Ramos (cell line): ENCODE measurements around the gene PWWP2A.

ENCODE experiments used
- in situ Hi-C: fragments of 300-500 bp; cut with MboI; formaldehyde crosslinking; loops from one replicate; pipeline ENCODE4 v1.14.3; 2022; ENCODE audit warnings: low sequenced_read_pairs; ENCODE audit not compliant: unreplicated experiment

The PWWP2A gene

GRCh38 chr5:160133918-160134304 is 14.7 kb upstream of the PWWP2A start:
- in situ Hi-C loops: no loop called here

DNA sequence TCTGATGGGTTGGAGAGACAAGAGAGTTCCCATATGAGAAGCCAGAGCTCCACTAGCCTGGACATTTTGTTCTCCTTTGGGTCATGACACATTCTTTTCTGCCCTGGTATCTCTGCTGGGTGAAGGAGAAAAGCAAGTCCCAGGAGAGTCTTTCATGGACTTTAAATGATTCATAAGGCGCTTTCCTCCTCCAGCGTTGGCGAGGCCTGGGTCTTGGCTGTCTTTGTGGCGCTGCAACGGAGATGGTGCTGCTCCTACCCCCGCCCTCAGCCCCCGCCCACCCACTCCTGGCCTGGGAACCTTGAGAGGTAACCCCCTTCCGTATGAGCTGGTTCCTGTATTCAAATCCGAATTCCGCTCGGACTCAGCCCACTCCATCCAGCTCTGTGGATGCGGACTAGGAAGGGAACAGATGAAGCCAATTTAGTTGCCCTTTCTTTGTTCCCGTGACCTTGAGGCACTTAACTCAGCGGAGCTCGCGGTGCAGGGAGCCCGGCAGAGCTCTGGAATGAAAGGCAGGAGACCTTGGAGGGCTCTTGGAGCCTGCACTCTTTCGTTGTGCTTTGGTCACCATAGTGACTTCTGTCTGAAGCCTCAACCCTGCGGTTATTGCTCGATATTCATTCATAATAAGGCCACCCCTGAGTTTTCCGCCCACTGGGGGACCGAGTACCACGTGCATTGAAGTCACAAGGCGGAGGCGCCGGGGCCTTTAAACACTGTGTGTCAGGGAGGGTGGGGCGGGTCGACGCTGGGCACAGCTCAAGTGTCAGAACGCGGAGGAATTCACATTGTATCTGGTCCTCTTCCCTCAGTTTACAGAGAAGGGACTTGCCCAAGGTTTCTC is 14.0 kb upstream of the PWWP2A start:
- in situ Hi-C loops: no loop called here

GRCh38 chr5:160129841-160130240 is 10.6 kb upstream of the PWWP2A start:
- in situ Hi-C loops: no loop called here

DNA sequence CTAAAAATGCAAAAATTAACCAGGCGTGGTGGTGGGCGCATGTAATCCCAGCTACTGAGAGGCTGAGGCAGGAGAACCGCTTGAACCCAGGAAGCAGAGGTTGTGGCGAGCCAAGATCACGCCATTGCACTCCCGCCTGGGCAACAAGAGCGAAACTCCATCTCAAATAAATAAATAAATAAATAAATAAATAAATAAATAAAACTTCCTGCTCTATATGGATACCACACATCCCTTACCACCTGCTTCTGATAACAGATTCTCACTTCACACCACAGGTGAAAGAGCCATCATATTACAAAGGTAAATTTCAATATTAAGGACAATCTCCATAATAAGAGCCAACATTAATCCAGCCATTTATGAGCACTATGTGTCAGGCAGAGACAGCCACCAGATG is 9.4 kb upstream of the PWWP2A start:
- in situ Hi-C loops: no loop called here

DNA sequence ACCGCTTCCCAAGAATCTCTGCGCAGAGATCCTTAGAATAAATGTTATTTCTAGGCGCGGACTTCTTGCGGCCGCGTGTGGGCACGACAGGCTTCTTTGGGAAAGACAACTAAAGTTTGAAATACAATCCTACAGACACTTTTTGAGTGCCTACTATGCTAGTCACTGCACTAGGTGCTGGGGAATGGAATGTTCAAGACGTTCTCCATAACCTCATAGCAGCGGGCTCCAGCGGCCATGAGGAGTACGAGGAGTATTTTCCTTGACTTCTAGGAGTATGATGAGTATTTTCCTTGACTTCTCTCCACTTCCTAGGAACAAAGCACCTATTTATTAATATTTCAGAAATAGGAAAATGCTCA is 636 bp upstream of the PWWP2A start:
- in situ Hi-C loops: no loop called here

DNA sequence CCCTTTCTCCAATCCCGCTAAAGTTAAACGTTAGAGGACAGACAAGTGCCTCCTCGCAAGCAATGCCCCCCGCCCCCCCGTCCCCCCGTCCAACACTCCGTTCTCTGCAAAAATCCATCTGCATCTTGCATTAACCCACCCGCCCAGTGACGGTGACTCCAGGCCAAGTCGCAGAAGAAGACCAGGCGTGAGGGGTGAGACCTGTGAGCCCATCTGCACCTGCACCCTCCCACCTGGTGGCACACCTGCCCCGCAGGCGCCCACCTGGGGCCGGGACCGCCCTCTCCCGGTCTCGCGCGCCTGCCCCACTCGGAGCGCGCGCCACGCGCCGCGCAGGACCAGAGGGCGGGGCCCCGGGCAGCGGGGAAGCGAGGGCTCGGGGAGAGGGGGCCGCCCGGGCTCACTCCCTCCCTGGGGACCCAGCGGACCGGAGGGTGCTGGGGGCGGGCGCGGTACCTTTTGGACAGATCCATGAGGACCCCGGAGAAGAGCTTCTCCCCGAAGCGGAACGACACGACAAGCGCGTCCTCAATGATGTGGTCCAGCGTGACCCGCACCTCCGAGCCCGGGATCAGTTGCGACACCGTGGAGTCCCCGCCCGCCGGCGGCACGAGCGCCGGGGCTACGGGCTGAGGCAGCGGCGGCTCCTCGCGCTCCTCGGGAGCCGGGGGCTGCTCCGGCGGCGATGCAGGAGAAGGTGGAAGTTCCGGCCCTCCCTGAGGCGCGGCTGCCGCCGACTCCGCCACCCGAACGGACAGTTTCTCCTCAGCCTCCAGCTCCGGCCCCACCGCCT is 705 bp downstream of the PWWP2A start:
- in situ Hi-C loops: no loop called here

- in situ Hi-C loops: no loop called here
Measured at GRCh38 chr5:160116991-160117390, 2.3 kb downstream of the PWWP2A start.

DNA sequence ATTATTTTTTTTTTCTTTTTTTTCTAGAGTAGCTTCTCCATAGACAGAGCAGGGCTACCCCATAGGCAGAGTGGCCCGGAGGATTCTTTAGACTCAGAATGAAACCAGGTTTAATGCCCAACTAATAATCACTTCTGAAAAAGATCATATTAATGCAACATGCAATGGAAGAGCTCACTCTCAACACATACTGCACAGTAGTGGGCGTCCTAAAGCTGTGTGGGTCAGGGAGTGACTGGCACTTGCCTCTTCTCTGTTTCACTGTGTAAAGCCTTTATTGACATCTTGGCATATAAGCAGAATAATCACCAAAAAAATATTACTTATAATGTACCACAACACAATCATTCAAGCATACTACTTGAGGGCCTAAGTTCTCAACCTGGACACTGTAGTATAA is 11.1 kb downstream of the PWWP2A start:
- in situ Hi-C loops: no loop called here

GRCh38 chr5:160105686-160106360 is 13.4 kb downstream of the PWWP2A start:
- in situ Hi-C loops: no loop called here

- in situ Hi-C loops: no loop called here
Measured at GRCh38 chr5:160097991-160098390, 21.3 kb downstream of the PWWP2A start.

- in situ Hi-C loops: no loop called here
Measured at GRCh38 chr5:160096178-160096577, 23.1 kb downstream of the PWWP2A start.

- in situ Hi-C loops: no loop called here
Measured at GRCh38 chr5:160092960-160093707, 26.1 kb downstream of the PWWP2A start.

DNA sequence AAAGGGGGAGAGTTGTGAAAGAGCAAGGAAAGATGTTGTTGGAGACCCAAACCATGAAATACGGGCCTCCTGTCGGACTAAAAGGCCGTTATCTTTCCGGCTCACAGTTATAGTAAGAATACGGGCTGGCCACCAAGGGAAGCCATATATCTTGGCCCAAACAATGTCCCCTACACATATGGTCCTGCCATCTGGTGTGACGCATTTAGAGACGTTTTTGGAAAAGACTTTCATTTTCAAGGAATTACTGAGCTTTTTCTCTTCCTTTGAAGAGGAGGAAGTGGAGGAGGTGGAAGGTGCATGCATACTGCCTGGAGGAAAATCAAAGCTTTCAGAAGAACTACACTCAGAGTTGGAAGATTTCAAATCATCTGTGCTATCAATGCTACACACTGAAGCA is 26.7 kb downstream of the PWWP2A start:
- in situ Hi-C loops: no loop called here

GRCh38 chr5:160090059-160090458 is 29.2 kb downstream of the PWWP2A start:
- in situ Hi-C loops: no loop called here

DNA sequence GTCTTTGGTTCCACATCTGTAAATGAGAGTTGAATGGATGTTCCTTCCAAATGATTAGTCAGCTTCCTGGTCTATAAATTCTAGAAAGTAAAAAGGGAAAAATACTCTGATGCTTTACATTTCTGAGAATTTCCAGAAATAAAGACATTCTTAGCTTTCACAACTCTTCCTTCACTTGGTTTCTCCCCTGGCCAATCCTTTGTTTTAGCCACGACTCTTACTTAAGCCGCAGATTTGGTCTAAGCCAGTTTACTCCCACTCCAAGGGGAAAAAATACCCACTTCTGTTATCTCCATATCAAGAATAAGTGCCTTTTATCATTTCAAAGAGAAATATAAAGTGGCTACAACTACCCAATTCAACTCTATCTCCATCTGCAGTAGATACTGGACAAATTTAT is 29.7 kb downstream of the PWWP2A start:
- in situ Hi-C loops: no loop called here

DNA sequence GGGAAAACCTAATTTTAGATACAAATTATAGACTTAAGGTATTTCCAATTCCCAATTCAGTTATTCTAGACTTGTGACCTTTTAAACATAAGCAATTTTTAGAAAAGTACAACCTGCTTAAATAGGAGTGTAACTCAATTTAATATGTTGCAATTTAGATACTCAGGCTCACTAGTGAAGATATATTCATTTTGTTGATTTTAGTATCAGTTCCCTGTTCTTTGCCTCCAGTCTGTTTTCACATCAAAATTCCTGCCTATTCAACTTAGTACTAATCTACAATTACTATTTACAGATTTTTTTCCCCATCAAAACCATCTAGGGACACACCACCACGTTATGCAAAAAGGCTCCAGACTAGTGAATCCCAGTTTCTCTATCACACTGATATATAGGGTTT is 30.4 kb downstream of the PWWP2A start:
- in situ Hi-C loops: no loop called here

GRCh38 chr5:160087199-160087598 is 32.1 kb downstream of the PWWP2A start:
- in situ Hi-C loops: no loop called here

DNA sequence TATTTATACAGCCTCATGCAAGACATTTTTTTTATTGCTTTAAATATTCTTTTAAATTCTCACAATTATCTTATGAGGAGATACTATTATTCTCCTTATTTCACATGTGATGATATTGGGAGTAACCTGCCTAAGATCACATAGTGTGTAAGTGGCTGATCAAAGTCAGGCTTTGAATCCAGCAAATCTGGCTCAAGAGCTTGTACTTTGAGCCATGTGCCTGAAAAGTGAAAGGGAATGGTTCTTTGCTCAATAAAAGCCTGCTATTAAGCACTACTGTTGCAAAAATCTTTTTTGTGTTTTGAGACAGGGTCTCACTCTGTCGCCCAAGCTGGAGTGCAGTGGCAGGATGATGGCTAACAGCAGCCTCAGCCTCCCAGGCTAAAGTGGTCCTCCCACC is 35.1 kb downstream of the PWWP2A start:
- in situ Hi-C loops: no loop called here

DNA sequence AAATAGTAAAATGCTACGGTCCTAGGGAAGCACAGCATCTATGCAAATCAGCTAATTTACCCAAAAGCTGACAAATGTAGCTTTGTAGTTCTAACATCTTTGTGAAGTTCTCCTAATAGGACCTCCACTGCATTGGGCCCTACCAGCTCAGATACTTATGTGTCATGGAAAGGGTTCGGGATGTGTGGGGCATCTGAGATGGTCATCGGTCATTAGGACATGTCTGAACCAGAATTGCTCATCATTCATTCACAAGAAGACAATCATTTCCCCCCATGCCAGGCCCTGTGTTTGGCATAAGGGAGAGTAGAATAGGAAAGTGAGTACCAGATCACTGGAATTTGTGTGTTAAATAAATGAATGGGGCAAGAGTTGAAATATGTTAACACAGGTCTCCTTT is 35.7 kb downstream of the PWWP2A start:
- in situ Hi-C loops: no loop called here
